ENCODE results near the gene DCDC1. TPM values are rescaled to one million over a fixed set of nuclear protein-coding genes. Genes with fewer than 3 reads are reported as not detected.

DCDC1 gene
- total RNA-seq, 1 donor from 2014 or later, result 6.9 TPM

DNA sequence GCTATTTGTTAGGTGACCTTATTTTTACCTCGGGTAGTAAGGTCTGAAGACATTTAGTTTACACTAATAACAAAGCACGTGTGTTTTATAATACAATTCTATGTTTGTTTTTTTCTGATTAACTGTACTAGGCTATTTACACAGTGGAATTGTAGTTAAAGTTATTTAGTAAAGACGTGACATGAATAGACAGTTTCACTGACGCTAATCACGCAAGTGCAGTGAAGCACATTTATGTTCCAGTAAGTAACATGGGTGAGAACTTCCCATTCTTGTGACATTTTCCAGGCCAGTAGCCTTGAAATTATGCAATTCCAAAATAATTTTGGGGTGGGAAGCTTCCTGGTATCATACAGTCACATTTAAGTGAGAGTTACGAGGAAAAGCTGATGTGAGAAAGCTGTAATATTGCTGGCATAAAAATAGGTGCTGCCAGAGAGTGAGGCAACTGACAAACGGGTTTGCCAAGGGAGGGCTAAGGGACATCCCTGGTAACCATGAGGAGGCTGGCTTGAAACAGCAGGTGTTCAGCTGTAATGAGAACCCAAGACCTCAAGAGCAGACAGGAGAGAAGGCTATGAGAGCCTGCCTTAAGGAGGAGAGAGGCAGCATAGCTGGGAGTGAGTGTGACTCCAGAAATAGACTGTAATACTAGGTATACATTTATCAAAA is 378.8 kb downstream of the DCDC1 start:
- no peaks in the 10 kb centered on the region for H3K36me3 Mint-ChIP-seq (ENCODE audit: insufficient read depth)
- no peak overlapping the region for H3K4me3 Mint-ChIP-seq (ENCODE audit: low read depth)
- TF ChIP-seq, protein P1, sequence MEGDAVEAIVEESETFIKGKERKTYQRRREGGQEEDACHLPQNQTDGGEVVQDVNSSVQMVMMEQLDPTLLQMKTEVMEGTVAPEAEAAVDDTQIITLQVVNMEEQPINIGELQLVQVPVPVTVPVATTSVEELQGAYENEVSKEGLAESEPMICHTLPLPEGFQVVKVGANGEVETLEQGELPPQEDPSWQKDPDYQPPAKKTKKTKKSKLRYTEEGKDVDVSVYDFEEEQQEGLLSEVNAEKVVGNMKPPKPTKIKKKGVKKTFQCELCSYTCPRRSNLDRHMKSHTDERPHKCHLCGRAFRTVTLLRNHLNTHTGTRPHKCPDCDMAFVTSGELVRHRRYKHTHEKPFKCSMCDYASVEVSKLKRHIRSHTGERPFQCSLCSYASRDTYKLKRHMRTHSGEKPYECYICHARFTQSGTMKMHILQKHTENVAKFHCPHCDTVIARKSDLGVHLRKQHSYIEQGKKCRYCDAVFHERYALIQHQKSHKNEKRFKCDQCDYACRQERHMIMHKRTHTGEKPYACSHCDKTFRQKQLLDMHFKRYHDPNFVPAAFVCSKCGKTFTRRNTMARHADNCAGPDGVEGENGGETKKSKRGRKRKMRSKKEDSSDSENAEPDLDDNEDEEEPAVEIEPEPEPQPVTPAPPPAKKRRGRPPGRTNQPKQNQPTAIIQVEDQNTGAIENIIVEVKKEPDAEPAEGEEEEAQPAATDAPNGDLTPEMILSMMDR (IDR thresholded peaks at IDR 0.05; ENCODE audit: unreplicated experiment), result no peak
- no peaks in the 10 kb centered on the region for H3K27me3 Mint-ChIP-seq
- DNase-seq (ENCODE audit: low spot score, unreplicated experiment), result no peak
- peaks cover 6% of the 10 kb centered on the region for H3K4me1 Mint-ChIP-seq (ENCODE audit: low read depth)
- no peak overlapping the region for H3K27ac Mint-ChIP-seq
- no peaks in the 10 kb centered on the region for H3K9me3 Mint-ChIP-seq (ENCODE audit: low read depth)

DNA sequence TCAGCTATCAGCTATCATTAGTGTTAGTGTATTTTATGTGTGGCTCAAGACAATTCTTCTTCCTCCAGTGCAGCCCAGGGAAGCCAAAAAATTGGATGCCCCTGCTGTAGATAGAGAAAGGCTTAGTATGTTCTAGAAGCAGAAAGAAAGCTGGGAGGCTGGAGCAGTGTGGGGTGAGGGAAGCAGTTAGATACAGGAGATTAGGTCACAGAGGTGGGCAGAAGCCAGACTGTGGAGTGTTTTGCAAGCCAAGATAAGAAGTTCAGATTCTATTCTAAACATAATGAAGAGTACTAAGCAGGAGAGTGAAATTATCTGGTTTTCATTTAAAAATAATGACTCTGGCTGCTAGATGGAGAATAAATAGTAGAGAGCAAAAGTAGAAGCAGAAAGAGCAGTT is 381.7 kb downstream of the DCDC1 start:
- H3K27ac Mint-ChIP-seq, result no peak overlapping the region
- H3K4me1 Mint-ChIP-seq (ENCODE audit: low read depth), result peaks cover 9% of the 10 kb centered on the region
- H3K36me3 Mint-ChIP-seq (ENCODE audit: insufficient read depth), result no peaks in the 10 kb centered on the region
- H3K9me3 Mint-ChIP-seq (ENCODE audit: low read depth), result no peaks in the 10 kb centered on the region
- no peak for DNase-seq (ENCODE audit: low spot score, unreplicated experiment)
- no peaks in the 10 kb centered on the region for H3K27me3 Mint-ChIP-seq
- H3K4me3 Mint-ChIP-seq (ENCODE audit: low read depth), result no peak overlapping the region
- TF ChIP-seq, protein P1 (IDR thresholded peaks at IDR 0.05; ENCODE audit: unreplicated experiment), result no peak

DNA sequence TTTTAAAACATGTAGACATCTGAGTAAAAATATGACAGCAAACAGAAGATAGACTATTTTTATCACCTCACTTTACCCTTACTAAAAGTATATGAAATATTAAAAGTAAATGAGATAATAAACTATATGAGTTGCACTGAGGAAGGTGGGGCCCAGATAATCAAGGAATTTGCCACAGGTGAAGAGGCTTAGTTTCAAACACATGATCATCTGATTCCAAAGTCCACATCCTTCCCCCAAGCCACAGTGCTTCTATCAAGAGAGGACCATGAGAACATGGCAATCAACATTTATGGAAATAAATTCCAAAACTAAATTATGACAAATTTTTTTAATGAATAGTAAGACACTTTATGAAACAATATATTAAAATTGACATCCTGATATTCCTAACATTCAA is 384.0 kb downstream of the DCDC1 start:
- DNase-seq (ENCODE audit: low spot score, unreplicated experiment), result no peak
- no peak overlapping the region for H3K4me3 Mint-ChIP-seq (ENCODE audit: low read depth)
- no peaks in the 10 kb centered on the region for H3K36me3 Mint-ChIP-seq (ENCODE audit: insufficient read depth)
- TF ChIP-seq, protein P1 (IDR thresholded peaks at IDR 0.05; ENCODE audit: unreplicated experiment), result no peak
- H3K27me3 Mint-ChIP-seq, result no peaks in the 10 kb centered on the region
- H3K4me1 Mint-ChIP-seq (ENCODE audit: low read depth), result peaks cover 3% of the 10 kb centered on the region
- no peaks in the 10 kb centered on the region for H3K9me3 Mint-ChIP-seq (ENCODE audit: low read depth)
- H3K27ac Mint-ChIP-seq, result no peak overlapping the region

DNA sequence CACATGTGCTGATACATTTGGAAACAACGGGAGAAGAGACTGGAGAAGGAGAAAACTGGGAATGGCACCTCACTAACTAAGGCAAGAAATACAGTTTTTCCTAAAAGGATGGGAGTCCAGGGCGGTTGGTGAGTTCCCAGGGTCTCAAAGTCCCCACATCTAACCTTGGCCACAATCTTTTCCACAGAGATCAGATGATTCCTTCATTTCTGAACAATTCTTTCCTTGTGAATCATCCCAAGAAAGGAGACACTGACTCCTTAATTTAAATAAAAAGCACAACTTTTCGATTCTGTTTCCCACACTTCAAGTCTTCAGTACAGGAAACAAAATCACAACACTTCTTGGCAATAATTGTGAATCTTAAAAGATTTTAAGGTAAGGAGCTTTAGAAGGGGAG is 384.7 kb downstream of the DCDC1 start:
- H3K4me3 Mint-ChIP-seq (ENCODE audit: low read depth), result no peak overlapping the region
- no peaks in the 10 kb centered on the region for H3K27me3 Mint-ChIP-seq
- H3K9me3 Mint-ChIP-seq (ENCODE audit: low read depth), result no peaks in the 10 kb centered on the region
- H3K4me1 Mint-ChIP-seq (ENCODE audit: low read depth), result peaks cover 5% of the 10 kb centered on the region
- no peak overlapping the region for H3K27ac Mint-ChIP-seq
- no peak for DNase-seq (ENCODE audit: low spot score, unreplicated experiment)
- H3K36me3 Mint-ChIP-seq (ENCODE audit: insufficient read depth), result no peaks in the 10 kb centered on the region
- TF ChIP-seq, protein P1 (IDR thresholded peaks at IDR 0.05; ENCODE audit: unreplicated experiment), result no peak

DNA sequence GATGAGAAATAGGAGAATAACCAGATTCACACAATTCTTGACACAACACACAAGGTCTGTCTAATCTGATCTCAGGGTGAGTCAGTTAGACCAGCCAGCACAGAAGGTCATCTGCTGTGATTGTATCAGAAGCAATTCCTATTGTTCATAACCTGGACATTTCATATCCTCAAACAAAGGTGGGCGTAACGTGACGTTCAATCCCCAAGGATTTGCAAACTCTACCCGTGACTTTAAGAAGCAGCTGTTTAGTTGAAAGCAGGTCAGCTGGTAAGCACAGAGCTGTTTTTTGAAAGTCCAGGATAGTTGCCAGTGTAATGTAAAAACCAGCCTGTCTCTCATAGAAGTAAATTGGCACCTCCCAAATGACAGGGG is 385.1 kb downstream of the DCDC1 start:
- Mint-ChIP-seq H3K27ac (no peak overlapping the region), H3K9me3 (ENCODE audit: low read depth) (no peaks in the 10 kb centered on the region), H3K36me3 (ENCODE audit: insufficient read depth) (no peaks in the 10 kb centered on the region)

More for the DNA sequence above, 385.1 kb downstream of the DCDC1 start:
- TF ChIP-seq, protein P1 (IDR thresholded peaks at IDR 0.05; ENCODE audit: unreplicated experiment), result no peak
- Mint-ChIP-seq H3K4me3 (ENCODE audit: low read depth) (no peak overlapping the region), H3K4me1 (ENCODE audit: low read depth) (peaks cover 5% of the 10 kb centered on the region), H3K27me3 (no peaks in the 10 kb centered on the region)
- no peak for DNase-seq (ENCODE audit: low spot score, unreplicated experiment)
